Mesenchymal stem cell (in vitro differentiated cells and primary cell): ENCODE data around the gene GPR39.

Experiments
- DNase-seq: peaks from one replicate; pipeline ENCODE4 v3.0.0-alpha.2; 2013
- H2AFZ ChIP-seq: one replicate; pipeline ENCODE4 v1.6.1; 2013; ENCODE audit warnings: low read depth, mild to moderate bottlenecking, control low read depth, inconsistent platforms, low read length, moderate library complexity
- H2AK5ac ChIP-seq: 2 replicates; pipeline ENCODE4 v1.6.1; 2013; ENCODE audit warnings: low read length, moderate library complexity, mild to moderate bottlenecking, inconsistent platforms; ENCODE audit not compliant: severe bottlenecking
- H2BK120ac ChIP-seq: one replicate; pipeline ENCODE4 v1.6.1; 2013; ENCODE audit warnings: low read depth, mild to moderate bottlenecking, inconsistent platforms, low read length, moderate library complexity
- H2BK12ac ChIP-seq, 2 experiments: one replicate each; pipeline ENCODE4 v1.6.1; 2013; ENCODE audit warnings: inconsistent platforms in 2 of 2, low read length in 2 of 2, mild to moderate bottlenecking in 2 of 2, moderate library complexity in 2 of 2, control low read depth in 1 of 2
- H2BK15ac ChIP-seq: one replicate; pipeline ENCODE4 v1.6.1; 2013; ENCODE audit warnings: mild to moderate bottlenecking, low read depth, inconsistent platforms; ENCODE audit not compliant: poor library complexity, severe bottlenecking
- H2BK5ac ChIP-seq: 2 replicates; pipeline ENCODE4 v1.6.1; 2013; ENCODE audit warnings: low read depth, mild to moderate bottlenecking, low read length, control low read depth, inconsistent platforms; ENCODE audit not compliant: poor library complexity, severe bottlenecking
- H3K14ac ChIP-seq, 2 experiments: one replicate each; pipeline ENCODE4 v1.6.1; 2013; ENCODE audit warnings: inconsistent platforms in 2 of 2, low read length in 2 of 2, control low read depth in 1 of 2, mild to moderate bottlenecking in 1 of 2, moderate library complexity in 1 of 2
- H3K18ac ChIP-seq, 2 experiments: one replicate each; pipeline ENCODE4 v1.6.1; 2013; ENCODE audit warnings: inconsistent platforms in 2 of 2, low read length in 2 of 2, control low read depth in 1 of 2, low read depth in 1 of 2, mild to moderate bottlenecking in 1 of 2
- H3K23ac ChIP-seq, 2 experiments: one replicate each; pipeline ENCODE4 v1.6.1; 2013; ENCODE audit warnings: inconsistent platforms in 2 of 2, low read length in 2 of 2, mild to moderate bottlenecking in 2 of 2, moderate library complexity in 2 of 2, control low read depth in 1 of 2
- H3K27ac ChIP-seq: 2 replicates; pipeline ENCODE4 v1.5.1; 2013; ENCODE audit warnings: mild to moderate bottlenecking, moderate library complexity, low read length, control low read depth, inconsistent platforms; ENCODE audit not compliant: poor library complexity, severe bottlenecking
- H3K27me3 ChIP-seq, 2 experiments: 2 replicates each; pipeline versions ENCODE4 v1.6.1 to v1.7.0; 2013; ENCODE audit warnings: low read length in 2 of 2, mild to moderate bottlenecking in 2 of 2, moderate library complexity in 2 of 2, control low read depth in 1 of 2, inconsistent platforms in 1 of 2; ENCODE audit not compliant: control insufficient read depth in 1 of 2, insufficient read depth in 1 of 2
- H3K36me3 ChIP-seq, 2 experiments: 2 replicates each; pipeline versions ENCODE4 v1.6.1 to v1.7.0; 2013; ENCODE audit warnings: low read length in 2 of 2, control low read depth in 1 of 2, inconsistent platforms in 1 of 2, low read depth in 1 of 2, mild to moderate bottlenecking in 1 of 2; ENCODE audit not compliant: insufficient read depth in 2 of 2, control insufficient read depth in 1 of 2
- H3K4ac ChIP-seq, 2 experiments: one replicate each; pipeline ENCODE4 v1.6.1; 2013; ENCODE audit warnings: inconsistent platforms in 2 of 2, low read length in 2 of 2, mild to moderate bottlenecking in 2 of 2, moderate library complexity in 2 of 2, control low read depth in 1 of 2, low read depth in 1 of 2
- H3K4me1 ChIP-seq: 2 replicates; pipeline ENCODE4 v1.6.1; 2013; ENCODE audit warnings: low read depth, low read length, control low read depth; ENCODE audit not compliant: control insufficient read depth, insufficient read depth
- H3K4me2 ChIP-seq: 2 replicates; pipeline ENCODE4 v1.6.1; 2013; ENCODE audit warnings: low read length, mild to moderate bottlenecking, inconsistent platforms; ENCODE audit not compliant: poor library complexity, severe bottlenecking
- H3K4me3 ChIP-seq, 2 experiments: 2 replicates each; pipeline versions ENCODE4 v1.5.1 to v1.7.0; 2013; ENCODE audit warnings: low read length in 2 of 2, mild to moderate bottlenecking in 2 of 2, control low read depth in 1 of 2, low read depth in 1 of 2; ENCODE audit not compliant: insufficient read depth in 1 of 2
- H3K79me1 ChIP-seq: replicated peaks from 2 replicates; pipeline ENCODE4 v1.6.1; 2013; ENCODE audit warnings: mild to moderate bottlenecking, control low read depth, low read length, inconsistent platforms; ENCODE audit not compliant: poor library complexity, severe bottlenecking
- H3K9ac ChIP-seq: 2 replicates; pipeline ENCODE4 v1.7.0; 2013; ENCODE audit warnings: mild to moderate bottlenecking, low read length, moderate library complexity
- H3K9me3 ChIP-seq: 2 replicates; pipeline ENCODE4 v1.7.0; 2013; ENCODE audit warnings: mild to moderate bottlenecking, low read length; ENCODE audit not compliant: control insufficient read depth
- H4K8ac ChIP-seq: one replicate; pipeline ENCODE4 v1.6.1; 2013; ENCODE audit warnings: inconsistent platforms, mild to moderate bottlenecking, low read length, moderate library complexity
- H4K91ac ChIP-seq: one replicate; pipeline ENCODE4 v1.6.1; 2013; ENCODE audit warnings: mild to moderate bottlenecking, low read length, inconsistent platforms
- WGBS: methylation state at CpG from one replicate; pipeline ENCODE4 v1.1.7; 2013; ENCODE audit warnings: mixed read lengths; 5-methylcytosine and 5-hydroxymethylcytosine counted together

GPR39 gene

DNA sequence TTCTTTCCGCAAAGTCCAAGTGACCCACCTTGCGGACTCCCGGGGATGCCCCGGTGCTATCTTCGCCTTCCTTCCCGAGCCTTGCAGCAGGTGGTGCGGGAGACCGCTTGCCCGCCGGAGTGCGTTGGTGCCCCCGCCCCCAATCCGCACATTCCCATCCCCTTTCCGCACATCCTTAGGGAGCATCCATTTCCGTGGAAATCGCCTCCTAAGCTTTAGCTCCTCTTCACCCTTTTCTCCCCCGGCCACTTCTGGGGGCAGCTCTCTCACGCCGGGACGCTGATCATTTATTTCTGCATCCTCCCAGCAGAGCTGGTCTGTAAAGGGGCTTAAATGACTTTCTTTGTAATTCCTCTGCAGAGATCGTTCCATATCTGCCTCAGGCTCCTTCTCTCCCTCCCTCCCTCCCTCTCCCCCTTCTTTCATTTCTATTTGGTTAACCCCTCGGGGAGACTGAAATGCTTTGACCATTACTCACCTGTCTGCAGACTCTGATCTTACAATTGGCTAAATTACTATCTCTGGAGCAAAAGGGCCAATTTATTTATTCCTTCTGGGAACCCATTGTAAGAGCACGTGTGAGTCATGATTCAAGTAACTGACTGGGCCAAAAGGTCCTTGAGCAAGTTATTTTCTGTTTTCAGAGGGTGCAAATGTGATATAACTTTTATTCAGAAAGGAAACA is 254.7 kb downstream of the GPR39 start:
- Histone ChIP-seq H3K14ac (no peak overlapping the region), H2BK15ac (no peak overlapping the region), H4K8ac (no peak overlapping the region), H2AFZ (no peak overlapping the region), H3K27ac (peak overlapping the region; percentile 38), H3K4ac (no peak overlapping the region), H3K36me3 (no peaks in the 10 kb centered on the region), H3K18ac (peak overlapping the region in 1 of 2 experiments; percentile 18), H4K91ac (no peak overlapping the region), H3K27me3 (peaks cover 5 to 47% of the 10 kb centered on the region in 2 experiments), H3K4me2 (peak overlapping the region; percentile 99), H3K4me1 (peaks cover 30% of the 10 kb centered on the region), H2BK120ac (no peak overlapping the region), H3K4me3 (peak overlapping the region; percentile 57 to 73), H2BK5ac (no peak overlapping the region), H3K79me1 (peaks cover 10% of the 10 kb centered on the region), H2AK5ac (no peak overlapping the region), H3K9ac (no peak overlapping the region), H3K23ac (no peak overlapping the region), H2BK12ac (no peak overlapping the region), H3K9me3 (no peaks in the 10 kb centered on the region)
- DNase-seq: peak; percentile 63
- WGBS: 2% methylated on average over 23 of the region's 23 CpGs

DNA sequence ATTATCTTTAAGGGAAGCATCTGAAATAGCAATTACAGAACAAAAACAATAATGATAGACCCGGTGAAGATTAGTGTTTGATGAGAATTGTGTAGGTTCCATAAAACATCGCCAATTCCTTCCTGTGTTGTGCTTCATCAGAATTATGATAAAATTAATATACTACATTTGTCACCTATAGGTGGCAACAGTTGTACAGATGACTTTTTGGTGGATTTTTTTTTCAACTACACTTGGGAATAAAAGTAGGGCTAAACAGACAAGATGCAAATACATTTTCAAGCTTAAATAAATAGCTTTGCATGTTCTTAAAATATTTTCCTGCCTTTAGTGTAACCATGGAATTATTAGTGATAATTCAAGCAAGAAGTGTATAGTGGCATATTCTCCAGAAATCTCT is 260.4 kb downstream of the GPR39 start:
- Histone ChIP-seq H3K23ac (no peak overlapping the region), H3K18ac (no peak overlapping the region), H4K8ac (no peak overlapping the region), H4K91ac (no peak overlapping the region), H3K9ac (no peak overlapping the region), H2BK12ac (no peak overlapping the region), H3K27ac (no peak overlapping the region), H3K4me2 (no peak overlapping the region), H3K4me3 (no peak overlapping the region), H3K9me3 (no peaks in the 10 kb centered on the region), H3K4ac (no peak overlapping the region), H3K27me3 (no peaks in the 10 kb centered on the region), H3K36me3 (no peaks in the 10 kb centered on the region), H2BK120ac (no peak overlapping the region), H2AFZ (no peak overlapping the region), H2BK15ac (no peak overlapping the region), H3K79me1 (no peaks in the 10 kb centered on the region), H2BK5ac (no peak overlapping the region), H2AK5ac (no peak overlapping the region), H3K4me1 (no peaks in the 10 kb centered on the region), H3K14ac (no peak overlapping the region)
- DNase-seq: no peak
- WGBS: no CpG with 5 or more reads among the region's 2 CpGs

DNA sequence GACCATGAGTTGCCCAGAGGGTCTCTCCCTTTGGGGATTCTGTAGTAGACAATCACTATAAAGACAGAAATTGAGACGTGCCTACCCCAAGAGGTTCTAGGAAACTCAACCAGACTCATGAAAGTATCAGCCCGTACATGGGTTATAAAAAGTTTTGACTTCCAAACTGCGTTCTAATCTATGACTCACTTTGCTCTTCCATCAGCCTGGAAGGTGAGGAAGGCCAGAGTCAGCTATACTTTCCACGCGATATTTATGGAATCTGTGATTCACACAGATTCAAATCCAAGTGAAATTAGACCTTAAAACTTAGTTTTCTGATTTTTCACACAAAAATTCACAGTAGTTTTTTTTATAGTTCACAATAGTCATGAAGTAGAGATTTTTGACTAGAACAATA is 261.1 kb downstream of the GPR39 start:
- Histone ChIP-seq H2BK12ac (no peak overlapping the region), H2BK120ac (no peak overlapping the region), H3K4me3 (no peak overlapping the region), H2AFZ (no peak overlapping the region), H2BK5ac (no peak overlapping the region), H3K9me3 (no peaks in the 10 kb centered on the region), H3K36me3 (no peaks in the 10 kb centered on the region), H3K4ac (no peak overlapping the region), H4K8ac (no peak overlapping the region), H3K9ac (no peak overlapping the region), H2BK15ac (no peak overlapping the region), H4K91ac (no peak overlapping the region), H3K23ac (no peak overlapping the region), H3K27me3 (no peaks in the 10 kb centered on the region), H3K14ac (no peak overlapping the region), H3K18ac (no peak overlapping the region), H3K79me1 (no peaks in the 10 kb centered on the region), H3K4me1 (no peaks in the 10 kb centered on the region), H3K27ac (no peak overlapping the region), H3K4me2 (no peak overlapping the region), H2AK5ac (no peak overlapping the region)
- 75% methylated on average over 5 of the region's 5 CpGs for WGBS
- DNase-seq: no peak

DNA sequence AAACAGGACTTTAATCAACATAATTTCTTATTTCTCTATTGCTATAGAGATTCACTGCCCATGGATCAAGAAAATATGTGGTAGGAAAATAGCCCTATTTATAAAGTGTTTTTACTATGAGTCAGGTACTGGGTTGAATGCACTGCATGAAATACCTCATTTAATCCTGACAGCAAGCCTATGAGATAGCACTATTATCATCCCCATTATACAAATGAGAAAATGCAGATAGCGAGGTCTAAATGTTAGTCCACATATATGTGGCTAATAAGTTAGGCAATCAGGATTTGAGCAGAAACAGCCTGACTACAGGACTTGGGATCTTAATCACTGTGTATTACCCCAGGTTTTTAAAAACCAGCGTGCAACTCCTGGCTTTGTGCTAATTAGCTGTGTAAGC is 261.9 kb downstream of the GPR39 start:
- Histone ChIP-seq H3K14ac (no peak overlapping the region), H3K23ac (no peak overlapping the region), H4K91ac (no peak overlapping the region), H3K9me3 (no peaks in the 10 kb centered on the region), H4K8ac (no peak overlapping the region), H3K4me1 (no peaks in the 10 kb centered on the region), H2AK5ac (no peak overlapping the region), H3K27ac (no peak overlapping the region), H3K4me2 (no peak overlapping the region), H3K27me3 (no peaks in the 10 kb centered on the region), H2BK12ac (no peak overlapping the region), H3K18ac (no peak overlapping the region), H3K4me3 (no peak overlapping the region), H2AFZ (no peak overlapping the region), H3K9ac (no peak overlapping the region), H3K36me3 (no peaks in the 10 kb centered on the region), H3K4ac (no peak overlapping the region), H2BK15ac (no peak overlapping the region), H2BK5ac (no peak overlapping the region), H2BK120ac (no peak overlapping the region), H3K79me1 (no peaks in the 10 kb centered on the region)
- 90% methylated on average over 1 of the region's 2 CpGs for WGBS
- no peak for DNase-seq
